NCI-H2171 treated with DMSO at 0.1 percent for 48 hours (cell line): Measurements from ENCODE around the gene SNAP29.
A peak's percentile ranks its signal among the peaks of the same experiment; 100 is the strongest.
"Not testable (repeated sequence)": the region's sequence is repeated elsewhere in the genome, so short reads cannot be mapped to it uniquely, and the experiment has no call there.

Experiments
- DNase-seq: peaks from one replicate; lab custom pipeline; 2025; lab: John Stamatoyannopoulos, UW

SNAP29 gene

GRCh38 chr22:20867179-20868024 is 8.6 kb downstream of the SNAP29 start:
- peak; percentile 16 for DNase-seq

- peak; percentile 59 for DNase-seq
Measured at GRCh38 chr22:20868025-20868962, 9.5 kb downstream of the SNAP29 start.

- DNase-seq = no peak
Measured at GRCh38 chr22:20869234-20869633, 10.4 kb downstream of the SNAP29 start.

- DNase-seq = no peak
Measured at GRCh38 chr22:20873214-20873613, 14.4 kb downstream of the SNAP29 start.

GRCh38 chr22:20875296-20875695 is 16.5 kb downstream of the SNAP29 start:
- no peak for DNase-seq

- no peak for DNase-seq
Measured at GRCh38 chr22:20877715-20878114, 18.9 kb downstream of the SNAP29 start.

GRCh38 chr22:20881231-20881630 is 22.4 kb downstream of the SNAP29 start:
- DNase-seq = no peak

- DNase-seq = no peak
Measured at GRCh38 chr22:20881869-20882815, 23.3 kb downstream of the SNAP29 start.

- no peak for DNase-seq
Measured at GRCh38 chr22:20882855-20883254, 24.0 kb downstream of the SNAP29 start.

GRCh38 chr22:20884454-20884853 is 25.6 kb downstream of the SNAP29 start:
- no peak for DNase-seq

GRCh38 chr22:20885017-20885556 is 26.3 kb downstream of the SNAP29 start:
- no peak for DNase-seq

- peak; percentile 33 for DNase-seq
Measured at GRCh38 chr22:20885557-20886323, 26.9 kb downstream of the SNAP29 start.

GRCh38 chr22:20887375-20887774 is 28.6 kb downstream of the SNAP29 start:
- no peak for DNase-seq

GRCh38 chr22:20889025-20889704 is 30.4 kb downstream of the SNAP29 start:
- no peak for DNase-seq

- DNase-seq = no peak
Measured at GRCh38 chr22:20889904-20890540, 31.2 kb downstream of the SNAP29 start.

GRCh38 chr22:20890975-20891374 is 32.2 kb downstream of the SNAP29 start:
- no peak for DNase-seq

- not testable (repeated sequence) for DNase-seq
Measured at GRCh38 chr22:20897737-20898136, 38.9 kb downstream of the SNAP29 start.

GRCh38 chr22:20899827-20900423 is 41.1 kb downstream of the SNAP29 start:
- DNase-seq = no peak
